H1 (cell line): ENCODE results near the gene FOXL2. TPM values are rescaled to one million over a fixed set of nuclear protein-coding genes. Genes with fewer than 3 reads are reported as not detected.

Experiments used
- polyA plus RNA-seq, 7 experiments: library from polyadenylated mRNA; depleted of rRNA in 3 of 7; stranded (reverse) in 5 of 7; unstranded in 2 of 7; fragments of >200 nt in 5 of 7; fragments of 200-250 nt in 2 of 7; gene quantifications; 1 replicate in 5 of 7; 2 replicates in 1 of 7; 4 replicates in 1 of 7; pipeline versions ENCODE4 v1.2.1 to v1.2.3, GENCODE V29; 2011 to 2013; ENCODE audit warnings: missing spikeins in 2 of 7, mixed read lengths in 2 of 7
- total RNA-seq: library from RNA; stranded (reverse); fragmentation: NEBNext Ultra II Directional; extraction: Animal tissue kit (Norgen Biotek cat#: 25700); gene quantifications from 2 replicates; pipeline ENCODE4 v1.2.1, GENCODE V29; 2021

The FOXL2 gene
- total and polyA plus RNA-seq, 2 of the 8 experiments (the other 6 are each of a cell fraction or from before 2014, with no cell fraction given), result 0.59 to 2.4 TPM

Other genes starting within 250 kb of the FOXL2 start
- 33.0 and 35.2 TPM in 2 replicates for gene PIK3CB, start 112.2 kb downstream of the FOXL2 start, total RNA-seq
- 7.1 and 8.3 TPM in 2 replicates for gene PIK3CB, start 112.2 kb downstream of the FOXL2 start, polyA plus RNA-seq (2011; rRNA removed)
- gene FOXL2NB, start 80 bp upstream of the FOXL2 start, total RNA-seq, result 7.3 and 7.9 TPM in 2 replicates
- 5.4 and 12.8 TPM in 2 replicates for gene FOXL2NB, start 80 bp upstream of the FOXL2 start, polyA plus RNA-seq (2011; rRNA removed)
- not detected in 2 replicates for gene PRR23A, start 59.1 kb upstream of the FOXL2 start, total RNA-seq
- not detected in 2 replicates for gene PRR23A, start 59.1 kb upstream of the FOXL2 start, polyA plus RNA-seq (2011; rRNA removed)
- gene PRR23B, start 73.8 kb upstream of the FOXL2 start, total RNA-seq, result not detected in 2 replicates
- not detected in 2 replicates for gene PRR23B, start 73.8 kb upstream of the FOXL2 start, polyA plus RNA-seq (2011; rRNA removed)
- not detected in 2 replicates for gene PRR23C, start 97.8 kb upstream of the FOXL2 start, total RNA-seq
- gene PRR23C, start 97.8 kb upstream of the FOXL2 start, polyA plus RNA-seq (2011; rRNA removed), result not detected in 2 replicates